GM18870 (cell line): ENCODE measurements around the gene CD55.

Source experiments
- ATAC-seq: cut with Tn5 transposase; IDR thresholded peaks from one replicate; pipeline ENCODE4 v1.9.1; 2021; ENCODE audit warnings: moderate library complexity; ENCODE audit not compliant: unreplicated experiment

CD55 gene

GRCh38 chr1:207361889-207362288, 40.4 kb downstream of the CD55 start:
- ATAC-seq: no peak

DNA sequence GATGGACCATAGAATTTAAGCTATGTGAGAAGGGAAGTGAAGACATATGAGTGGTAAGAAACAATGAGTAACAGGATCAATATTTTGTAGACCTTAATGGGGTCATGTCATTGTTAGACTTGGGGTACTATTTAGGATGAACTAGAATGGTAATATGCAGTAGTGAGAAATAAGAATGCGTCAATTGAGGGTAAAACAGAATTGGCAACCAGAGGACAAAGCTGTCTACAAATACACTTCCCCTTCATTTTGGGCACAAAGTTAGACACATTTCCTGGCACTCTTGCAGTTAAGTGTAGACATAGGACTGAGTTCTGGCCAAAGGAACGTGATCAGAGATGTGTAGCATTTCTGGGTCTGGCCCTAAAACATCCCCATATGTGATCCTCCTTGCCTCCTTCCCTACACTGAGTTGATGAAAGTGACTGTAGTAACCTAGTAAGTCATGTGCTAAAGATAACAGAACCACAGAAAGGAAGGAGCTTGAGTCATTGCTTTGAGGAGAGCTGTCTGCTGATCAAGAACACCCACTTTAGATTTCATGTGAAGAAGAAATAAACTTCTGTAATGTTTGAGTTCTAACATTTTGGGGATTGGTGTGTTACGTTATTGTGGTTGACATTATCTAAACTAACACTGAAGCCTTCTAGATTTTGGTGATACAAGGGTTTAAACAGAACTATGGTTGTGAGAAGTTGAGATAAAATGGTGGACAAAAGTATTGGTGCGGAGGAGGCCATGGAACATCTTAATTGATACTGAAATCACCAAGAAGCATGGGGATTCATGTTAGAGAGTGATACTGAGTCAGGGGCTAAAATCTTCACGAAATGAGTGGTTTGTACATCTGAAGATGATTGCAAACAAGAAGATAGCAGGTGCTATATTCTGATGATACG, 41.7 kb downstream of the CD55 start:
- no peak for ATAC-seq

GRCh38 chr1:207363871-207364270, 42.4 kb downstream of the CD55 start:
- no peak for ATAC-seq

DNA sequence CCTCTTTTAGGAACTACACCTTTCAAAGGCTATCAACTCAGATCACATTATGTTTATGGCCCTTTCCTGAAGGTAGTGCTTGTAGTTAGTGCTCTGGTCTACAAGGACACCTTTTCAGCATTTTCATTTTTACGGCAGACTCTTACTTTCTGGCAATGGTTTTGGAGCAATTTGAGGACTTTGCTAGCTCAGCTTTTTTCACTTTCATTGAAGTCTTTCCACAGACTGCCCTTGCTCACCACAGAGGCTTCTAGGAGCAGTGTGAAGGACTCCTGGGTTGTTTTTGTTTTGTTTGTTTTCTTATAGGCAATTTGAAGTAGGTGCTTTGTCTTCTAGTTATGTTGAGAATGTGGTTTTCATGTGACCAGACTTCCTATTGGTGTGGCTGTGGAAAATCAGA, 43.1 kb downstream of the CD55 start:
- ATAC-seq: no peak

DNA sequence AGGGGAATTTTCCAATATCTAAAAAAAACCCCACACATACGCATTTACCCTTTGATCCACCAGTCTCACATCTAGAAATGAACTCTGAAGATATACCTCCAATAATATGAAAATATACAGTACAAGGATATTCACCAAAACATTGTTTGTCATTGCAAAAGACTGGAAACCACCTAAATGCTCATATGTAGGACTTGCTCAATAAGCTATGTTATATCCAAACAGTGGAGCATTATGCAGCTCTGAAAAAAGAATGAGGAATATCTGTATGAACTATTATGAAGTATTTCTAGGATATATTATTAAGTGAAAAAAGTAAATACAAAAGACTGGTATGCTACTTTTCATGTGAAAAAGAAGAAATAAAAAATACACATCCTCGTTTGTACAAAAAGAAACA, 43.6 kb downstream of the CD55 start:
- no peak for ATAC-seq

- ATAC-seq: no peak
Observed at GRCh38 chr1:207366022-207366421, 44.5 kb downstream of the CD55 start.

DNA sequence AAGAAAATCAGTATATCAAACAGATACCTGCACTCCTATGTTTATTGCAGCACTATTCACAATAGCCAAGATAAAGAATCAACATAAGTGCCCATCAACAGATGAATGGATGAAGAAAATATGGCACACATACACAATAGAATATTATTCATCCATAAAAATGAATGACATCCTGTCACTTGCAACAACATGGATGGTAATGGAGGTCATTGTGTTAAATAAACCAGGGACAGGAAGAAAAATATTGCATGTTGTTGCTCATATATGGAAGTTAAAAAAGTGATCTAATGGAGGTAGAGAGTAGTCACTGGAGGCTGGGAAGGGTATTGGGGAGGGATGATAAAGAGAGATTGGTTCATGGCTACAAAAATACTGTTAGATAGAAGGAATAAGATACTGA, 67.2 kb downstream of the CD55 start:
- no peak for ATAC-seq

DNA sequence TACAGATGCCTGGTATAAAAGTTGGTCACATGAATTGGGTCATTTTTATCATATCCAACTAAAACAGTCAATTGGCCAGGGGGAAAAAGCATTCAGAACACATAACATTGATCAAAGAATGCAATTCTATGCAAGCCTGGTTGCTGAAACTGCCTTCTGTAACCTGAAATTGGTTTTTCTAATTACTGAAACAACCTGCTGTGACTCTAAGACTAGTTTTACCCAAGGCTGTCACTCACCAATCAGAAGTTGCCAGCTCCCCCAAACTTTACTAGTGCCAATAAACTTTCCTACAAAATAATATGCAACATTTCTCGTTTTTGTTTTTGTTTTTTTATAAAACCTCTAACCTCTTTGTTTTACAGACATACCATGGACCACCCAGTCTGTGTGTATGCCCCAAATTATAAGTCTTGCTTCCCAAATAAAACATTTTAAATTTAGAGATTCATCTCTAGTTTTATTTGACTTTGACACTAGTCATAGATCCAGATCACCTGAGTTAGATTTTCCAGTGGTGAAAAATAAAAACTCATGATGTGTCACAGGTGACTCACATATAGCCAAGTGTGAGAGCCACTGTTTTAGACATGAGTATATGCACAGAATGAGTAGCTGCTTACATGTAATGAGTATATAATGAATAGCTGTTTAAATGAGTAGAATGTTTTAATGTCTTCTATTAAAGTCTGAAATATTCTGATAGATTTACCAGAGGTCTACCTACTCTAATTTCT, 68.4 kb downstream of the CD55 start:
- ATAC-seq: no peak

DNA sequence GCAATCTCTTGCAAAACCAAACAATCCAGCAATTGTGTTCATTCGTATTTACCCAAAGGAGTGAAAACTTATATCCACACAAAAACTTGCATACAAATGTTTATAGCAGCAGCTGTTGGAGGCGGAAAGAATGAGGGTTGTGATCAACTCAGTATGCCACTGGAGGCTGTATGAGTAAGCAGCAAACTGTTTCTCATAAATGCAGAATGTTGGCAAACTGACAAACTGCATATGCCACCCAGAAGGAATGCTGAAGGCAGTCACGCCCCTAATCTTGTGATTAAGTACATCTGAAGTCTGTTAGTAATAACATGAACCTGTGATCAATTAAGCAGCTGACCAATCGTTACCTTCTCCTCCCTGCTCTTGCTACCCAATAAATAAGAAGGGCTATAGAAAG, 72.1 kb downstream of the CD55 start:
- no peak for ATAC-seq

DNA sequence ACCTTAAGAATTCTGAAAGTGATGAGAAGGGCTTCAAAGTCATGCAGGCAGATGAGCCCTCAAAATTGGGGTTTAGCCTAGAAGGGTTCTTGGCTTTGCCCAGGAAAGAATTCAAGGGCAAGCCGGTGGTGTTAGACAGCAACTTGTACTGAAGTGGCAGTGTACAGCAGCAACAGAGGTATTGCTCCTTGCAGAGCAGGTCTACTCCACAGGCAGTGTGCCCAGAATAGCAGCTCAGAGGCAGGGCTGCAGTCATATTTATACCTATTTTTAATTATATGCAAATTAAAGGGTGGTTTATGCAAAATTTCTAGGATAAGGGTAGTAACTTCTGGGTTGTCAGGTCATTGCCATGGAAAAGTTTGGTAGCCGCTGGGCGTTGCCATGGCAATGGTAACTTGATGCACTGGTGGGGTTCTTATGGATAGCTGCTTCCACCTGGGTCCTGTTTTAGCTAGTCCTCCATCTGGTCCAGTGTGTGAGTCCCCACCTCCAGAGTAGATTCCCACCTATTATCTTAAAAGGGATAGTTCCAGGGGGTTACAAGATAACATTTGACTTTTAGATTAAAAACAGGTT, 74.8 kb downstream of the CD55 start:
- ATAC-seq: no peak

DNA sequence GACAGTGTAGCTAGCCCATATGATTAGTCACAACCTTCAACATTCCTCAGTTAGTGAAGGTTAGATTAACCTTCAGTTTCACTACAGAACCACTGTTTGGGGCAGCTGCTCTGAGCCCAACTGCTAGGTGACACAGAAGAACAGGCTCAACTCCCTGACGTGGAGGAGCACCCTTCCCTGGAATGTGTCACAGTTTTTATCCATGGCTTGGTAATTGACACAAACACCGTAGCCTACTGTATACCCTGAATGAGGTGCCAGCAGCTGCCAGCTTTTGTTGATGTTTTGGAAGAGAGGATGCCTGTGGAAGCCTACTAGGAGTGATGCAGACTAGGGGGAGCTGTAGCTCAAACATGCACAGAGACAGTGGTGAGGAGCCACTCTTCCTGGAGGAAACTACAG, 76.0 kb downstream of the CD55 start:
- no peak for ATAC-seq

GRCh38 chr1:207398986-207399385, 77.5 kb downstream of the CD55 start:
- ATAC-seq: no peak

GRCh38 chr1:207401578-207401977, 80.1 kb downstream of the CD55 start:
- no peak for ATAC-seq

- ATAC-seq: no peak
Observed at GRCh38 chr1:207402744-207403143, 81.3 kb downstream of the CD55 start.

- ATAC-seq: no peak
Observed at GRCh38 chr1:207404849-207405525, 83.5 kb downstream of the CD55 start.

DNA sequence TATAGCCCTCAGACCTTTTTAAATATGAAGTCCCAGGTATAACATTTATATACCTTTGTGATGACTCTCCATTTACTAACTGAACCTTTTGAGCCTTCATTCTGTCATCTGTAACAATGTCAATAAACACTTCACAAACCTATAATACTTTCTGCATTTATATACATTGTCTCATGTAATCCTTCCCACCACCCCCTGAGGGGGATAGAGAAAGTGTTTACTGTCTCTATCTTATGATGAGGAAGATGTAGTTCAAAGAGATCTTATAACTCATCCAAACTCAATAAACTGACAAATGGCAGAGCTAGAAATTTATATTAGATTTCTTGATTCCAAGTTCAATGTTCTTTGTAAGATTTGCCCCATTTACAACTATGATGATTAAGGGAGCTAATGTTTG, 84.3 kb downstream of the CD55 start:
- ATAC-seq: no peak

- ATAC-seq: no peak
Observed at GRCh38 chr1:207407655-207408260, 86.3 kb downstream of the CD55 start.
